Breast epithelium (tissue), 3 donors: ENCODE results near the gene APLF.

ENCODE experiments used
- CTCF ChIP-seq, 3 donors: fragments of 450-650 bp; IDR thresholded peaks; one replicate each; pipeline ENCODE4 v1.5.1; 2016 to 2017; ENCODE audit warnings: antibody characterized with exemption in 3 of 3, mild to moderate bottlenecking in 3 of 3, moderate library complexity in 3 of 3
- POLR2A ChIP-seq: fragments of 450-650 bp; IDR thresholded peaks from one replicate; pipeline ENCODE4 v1.6.1; 2016; ENCODE audit warnings: antibody characterized with exemption, mild to moderate bottlenecking, moderate library complexity
- POLR2AphosphoS5 ChIP-seq, 3 donors: sonication (generic); formaldehyde crosslinking; IDR thresholded peaks; one replicate each; pipeline ENCODE4 v1.6.1; 2017; ENCODE audit warnings: antibody characterized with exemption in 3 of 3

- TF ChIP-seq POLR2A (no peak), CTCF (IDR thresholded peaks at IDR 0.05) (no peak), POLR2AphosphoS5 (IDR thresholded peaks at IDR 0.05) (no peak)
Measured at GRCh38 chr2:68458981-68459380, 8.4 kb upstream of the APLF start.
